Kidney glomerular epithelial cell (primary cell): ENCODE measurements around the gene GTF2IRD1.
"Not testable (repeated sequence)": the region's sequence is repeated elsewhere in the genome, so short reads cannot be mapped to it uniquely, and the experiment has no call there.

Source experiments
- DNase-seq: peaks from one replicate; lab custom pipeline; 2025; lab: John Stamatoyannopoulos, UW

Gene GTF2IRD1

DNA sequence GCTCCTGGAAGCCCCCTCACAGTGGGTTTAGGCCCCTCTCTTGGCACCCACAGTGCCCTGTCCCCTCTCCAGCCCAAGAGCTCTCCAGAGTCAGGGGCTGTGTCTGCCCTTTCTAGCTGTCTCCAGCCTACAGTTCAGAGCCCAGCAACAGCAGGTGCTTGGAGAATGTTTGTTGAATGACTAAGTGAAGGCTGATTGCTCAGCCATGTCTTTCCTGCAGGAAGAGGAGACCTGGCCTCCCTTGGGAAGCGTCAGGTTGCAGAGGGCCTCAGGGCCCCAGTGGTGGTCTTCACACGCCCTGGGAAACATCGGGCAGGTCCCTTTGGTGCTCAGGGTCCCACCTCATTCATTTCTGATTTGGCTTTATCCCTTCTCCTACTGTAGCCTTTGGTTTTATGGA lies 62.5 kb downstream of the GTF2IRD1 start:
- DNase-seq: no peak

DNA sequence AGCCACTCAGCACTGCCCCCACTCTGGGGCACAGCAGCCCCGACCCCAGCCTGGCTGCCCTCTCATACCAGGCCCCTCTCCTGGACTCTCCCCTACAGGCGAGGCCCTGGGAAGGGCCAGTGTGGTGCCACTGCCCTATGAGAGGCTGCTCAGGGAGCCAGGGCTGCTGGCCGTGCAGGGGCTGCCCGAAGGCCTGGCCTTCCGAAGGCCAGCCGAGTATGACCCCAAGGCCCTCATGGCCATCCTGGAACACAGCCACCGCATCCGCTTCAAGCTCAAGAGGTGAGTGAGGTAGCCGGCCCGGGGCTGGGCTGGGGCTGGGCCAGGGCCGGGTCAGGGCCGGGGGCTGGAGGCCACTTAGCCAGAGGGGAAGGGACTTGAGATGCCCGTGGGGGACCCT lies 64.3 kb downstream of the GTF2IRD1 start:
- DNase-seq: no peak

DNA sequence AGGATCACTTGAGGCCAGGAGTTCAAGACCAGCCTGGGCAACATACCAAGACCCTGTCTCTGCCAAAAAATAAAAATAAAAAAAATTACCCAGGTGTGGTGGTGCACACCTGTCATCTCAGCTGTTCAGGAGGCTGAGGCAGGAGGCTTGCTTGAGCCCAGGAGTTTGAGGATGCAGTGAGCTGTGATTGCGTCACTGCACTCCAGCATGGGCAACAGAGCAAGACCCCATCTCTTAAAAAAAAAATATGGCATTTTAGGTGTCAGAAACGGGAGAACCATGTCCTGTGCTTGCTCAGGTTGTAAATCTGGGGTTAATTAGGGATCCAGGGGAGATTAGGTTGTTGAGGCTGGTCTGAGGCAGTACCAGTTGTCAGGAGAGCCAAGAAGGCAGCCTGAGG lies 64.9 kb downstream of the GTF2IRD1 start:
- DNase-seq: no peak

DNA sequence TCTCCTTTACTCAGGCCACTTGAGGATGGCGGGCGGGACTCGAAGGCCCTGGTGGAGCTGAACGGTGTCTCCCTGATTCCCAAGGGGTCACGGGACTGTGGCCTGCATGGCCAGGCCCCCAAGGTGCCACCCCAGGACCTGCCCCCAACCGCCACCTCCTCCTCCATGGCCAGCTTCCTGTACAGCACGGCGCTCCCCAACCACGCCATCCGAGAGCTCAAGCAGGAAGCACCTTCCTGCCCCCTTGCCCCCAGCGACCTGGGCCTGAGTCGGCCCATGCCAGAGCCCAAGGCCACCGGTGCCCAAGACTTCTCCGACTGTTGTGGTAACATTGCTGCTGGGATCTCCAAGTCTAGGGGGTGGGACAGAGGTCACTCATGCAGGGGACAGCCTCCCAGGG lies 65.7 kb downstream of the GTF2IRD1 start:
- DNase-seq: no peak

DNA sequence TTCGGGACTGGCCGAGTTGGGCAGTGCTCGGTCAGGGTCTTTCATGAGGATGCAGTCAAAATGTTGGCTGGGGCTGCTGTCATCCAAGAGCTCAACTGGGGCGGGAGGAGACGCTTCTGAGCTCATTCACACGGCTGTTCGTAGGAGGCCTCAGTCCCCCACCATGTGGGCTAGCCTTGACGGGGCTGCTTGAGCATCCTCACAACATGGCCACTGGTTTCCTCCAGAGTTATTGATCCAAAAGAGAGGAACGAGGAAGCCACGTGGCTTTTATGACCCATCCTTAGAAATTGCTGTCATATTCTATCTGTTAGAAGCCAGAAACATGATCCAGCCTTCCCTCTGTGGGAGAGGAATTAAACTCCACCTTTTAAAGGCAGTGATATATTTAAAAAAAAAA lies 68.1 kb downstream of the GTF2IRD1 start:
- DNase-seq: no peak

DNA sequence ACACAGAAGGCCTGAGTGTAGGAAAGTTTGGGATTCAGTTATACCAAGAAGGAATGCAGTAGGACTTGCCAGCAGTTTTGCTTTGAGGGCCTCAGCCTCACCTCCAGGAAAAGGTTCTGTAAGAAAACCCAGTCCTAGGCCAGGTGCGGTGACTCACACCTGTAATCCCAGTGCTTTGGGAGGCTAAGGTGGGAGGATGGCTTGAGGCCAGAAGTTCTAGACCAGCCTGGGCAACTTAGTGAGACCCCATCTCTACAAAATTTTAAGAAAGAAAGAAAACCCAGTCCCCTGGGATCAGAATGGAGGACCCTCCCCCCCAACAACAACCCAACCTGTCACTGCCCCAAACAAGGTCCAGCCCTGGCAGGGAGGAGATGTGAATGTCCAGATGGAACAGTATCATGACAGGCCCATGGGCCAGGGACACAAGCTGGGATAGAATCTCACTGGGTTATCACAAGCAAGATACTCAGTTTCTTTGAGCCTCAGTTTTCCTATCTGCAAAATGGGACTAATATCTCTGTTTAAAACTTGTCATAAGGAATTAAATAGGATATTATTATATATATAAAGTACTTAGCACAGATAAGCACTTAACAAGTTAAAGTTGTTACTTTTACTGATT lies 68.7 kb downstream of the GTF2IRD1 start:
- DNase-seq: no peak

DNA sequence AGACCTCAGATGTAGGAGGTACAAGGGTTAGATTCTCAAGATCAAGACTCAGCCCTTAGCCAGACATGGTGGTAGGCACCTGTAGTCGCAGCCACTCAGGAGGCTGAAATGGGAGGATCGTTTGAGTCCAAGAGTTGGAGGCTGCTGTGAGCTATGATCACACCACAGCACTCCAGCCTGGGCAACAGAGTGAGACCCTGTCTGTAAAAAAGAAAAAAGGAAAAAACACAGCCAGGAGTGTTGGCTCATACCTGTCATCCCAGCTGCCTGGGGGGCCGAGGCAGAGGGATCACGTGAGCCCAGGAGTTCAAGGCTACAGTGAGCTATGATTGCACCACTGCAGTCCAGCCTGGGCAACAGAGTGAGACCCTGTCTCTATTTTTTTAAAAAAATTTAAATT lies 69.3 kb downstream of the GTF2IRD1 start:
- DNase-seq: no peak

DNA sequence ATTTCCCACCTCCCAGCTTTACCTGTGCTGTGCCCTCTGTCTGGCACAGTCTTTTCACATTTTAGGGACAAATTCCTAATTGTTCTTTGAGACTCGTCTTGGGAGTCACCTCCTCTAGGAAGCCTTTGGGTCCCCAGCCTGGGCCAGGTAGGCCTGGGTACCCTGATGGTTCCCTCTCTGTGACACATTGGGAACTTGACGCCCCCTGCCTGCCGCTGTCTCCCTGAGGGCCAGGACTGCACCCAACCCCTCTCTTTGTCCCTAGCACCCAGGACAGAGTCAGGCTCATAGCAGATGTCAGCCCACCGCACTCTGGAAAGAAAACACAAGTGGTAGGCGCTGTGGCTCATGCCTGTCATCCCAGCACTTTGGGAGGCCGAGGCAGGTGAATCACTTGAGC lies 71.4 kb downstream of the GTF2IRD1 start:
- DNase-seq: no peak

DNA sequence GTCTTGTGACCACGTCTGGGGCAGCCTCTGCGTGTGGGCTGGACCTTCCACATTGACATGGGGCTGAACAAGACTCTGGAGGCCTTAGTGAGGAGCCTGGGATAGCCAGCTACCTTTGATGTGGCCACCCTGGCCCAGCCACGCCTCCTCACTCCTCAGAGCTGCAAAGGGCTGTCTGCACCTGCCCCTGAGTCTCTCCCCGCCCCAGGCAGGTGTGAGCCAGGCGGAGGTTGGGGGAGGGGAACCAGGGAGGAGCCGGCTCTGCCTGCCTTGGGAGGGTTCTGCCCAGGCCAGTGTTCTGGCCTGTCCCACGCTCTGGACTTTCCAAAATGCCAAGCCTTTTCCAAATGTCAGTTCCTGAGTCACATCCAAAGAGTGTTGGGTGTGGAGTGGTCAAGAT lies 72.2 kb downstream of the GTF2IRD1 start:
- no peak for DNase-seq

DNA sequence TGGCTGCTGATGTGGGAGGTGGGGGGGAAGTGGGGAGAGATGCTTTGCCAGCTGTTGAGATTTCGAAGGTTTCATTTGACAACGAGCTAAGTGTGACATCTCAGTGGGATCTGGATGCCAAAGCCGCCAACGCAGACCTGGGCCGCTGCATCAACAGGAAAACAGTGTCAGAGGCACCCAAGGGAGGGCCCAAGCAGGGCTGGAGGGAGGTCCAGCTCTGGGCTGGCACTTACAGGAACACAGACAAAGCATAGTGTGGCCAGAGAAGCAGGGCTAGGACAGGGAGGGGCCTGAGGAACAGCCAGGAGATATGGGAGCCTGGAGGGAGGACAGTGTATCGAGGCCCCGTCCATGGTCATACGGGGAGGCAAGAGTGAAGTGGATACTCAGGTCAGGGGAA lies 73.1 kb downstream of the GTF2IRD1 start:
- DNase-seq: no peak

DNA sequence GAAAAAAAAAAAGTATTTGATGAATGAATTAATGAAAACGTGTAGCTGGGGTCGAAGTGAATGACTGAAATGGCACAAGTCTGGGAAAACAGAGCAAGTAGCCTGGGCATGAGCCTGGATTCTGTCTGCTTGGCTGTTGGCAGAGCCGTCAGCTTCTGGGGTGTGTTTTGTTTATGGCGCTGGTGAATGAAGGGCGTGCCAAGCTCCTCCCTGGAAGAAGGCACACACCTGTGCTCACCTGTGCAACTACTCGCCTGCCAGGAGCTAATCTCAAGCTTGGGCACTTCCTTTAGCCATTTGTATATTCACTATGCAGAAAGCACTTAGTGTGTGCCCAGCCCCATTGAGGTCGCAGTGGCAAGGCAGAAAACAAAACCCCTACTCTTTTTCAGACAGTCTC lies 74.1 kb downstream of the GTF2IRD1 start:
- no peak for DNase-seq

DNA sequence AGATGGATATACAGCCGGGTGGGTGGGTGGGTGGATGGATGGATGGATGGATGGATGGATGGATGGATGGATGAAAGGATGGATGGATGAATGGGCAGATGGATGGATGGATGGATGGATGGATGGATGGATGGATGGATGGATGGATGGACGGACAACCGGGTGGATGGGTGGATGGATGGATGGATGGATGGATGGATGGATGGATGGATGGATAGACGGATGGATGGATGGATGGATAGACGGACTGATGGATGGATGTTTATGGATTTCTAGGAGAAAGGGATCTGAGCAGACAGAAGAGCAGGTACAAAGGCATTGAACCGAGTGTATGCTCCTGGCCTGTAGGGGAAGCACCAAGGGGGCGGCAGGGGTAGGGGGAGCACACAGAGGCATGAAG lies 75.1 kb downstream of the GTF2IRD1 start:
- DNase-seq: not testable (repeated sequence)

DNA sequence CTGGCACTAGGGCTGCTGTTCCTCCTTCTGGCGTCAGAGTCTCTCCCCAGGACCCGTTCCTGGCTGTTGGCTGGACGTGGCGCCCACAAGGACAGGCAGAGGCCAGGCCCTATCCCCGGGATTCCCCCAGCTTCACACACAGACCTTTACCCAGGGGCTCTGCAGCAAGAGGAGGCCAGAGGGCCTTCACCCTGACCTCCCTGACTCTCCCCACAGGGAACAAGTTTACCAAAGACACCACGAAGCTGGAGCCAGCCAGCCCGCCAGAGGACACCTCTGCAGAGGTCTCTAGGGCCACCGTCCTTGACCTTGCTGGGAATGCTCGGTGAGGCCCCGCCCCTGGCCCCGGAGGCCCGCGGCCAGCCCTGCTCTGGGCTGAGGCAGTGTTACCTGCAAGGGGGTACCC lies 82.2 kb downstream of the GTF2IRD1 start:
- no peak for DNase-seq

DNA sequence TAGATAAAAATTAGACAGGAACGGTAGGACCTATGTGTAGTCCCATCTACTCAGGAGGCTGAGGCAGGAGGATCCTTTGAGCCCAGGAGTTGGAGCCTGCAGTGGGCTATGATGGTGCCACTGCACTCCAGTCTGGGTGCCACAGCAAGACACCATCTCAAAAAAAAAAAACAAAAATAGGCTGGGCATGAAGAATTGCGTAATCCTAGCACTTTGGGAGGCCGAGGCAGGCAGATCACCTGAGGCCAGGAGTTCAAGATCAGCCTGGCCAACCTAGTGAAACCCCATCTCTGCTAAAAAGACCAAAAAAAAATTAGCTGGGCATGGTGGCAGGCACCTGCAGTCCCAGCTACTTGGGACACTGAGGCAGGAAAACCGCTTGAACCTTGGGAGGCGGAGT lies 88.2 kb downstream of the GTF2IRD1 start:
- DNase-seq: not testable (repeated sequence)

DNA sequence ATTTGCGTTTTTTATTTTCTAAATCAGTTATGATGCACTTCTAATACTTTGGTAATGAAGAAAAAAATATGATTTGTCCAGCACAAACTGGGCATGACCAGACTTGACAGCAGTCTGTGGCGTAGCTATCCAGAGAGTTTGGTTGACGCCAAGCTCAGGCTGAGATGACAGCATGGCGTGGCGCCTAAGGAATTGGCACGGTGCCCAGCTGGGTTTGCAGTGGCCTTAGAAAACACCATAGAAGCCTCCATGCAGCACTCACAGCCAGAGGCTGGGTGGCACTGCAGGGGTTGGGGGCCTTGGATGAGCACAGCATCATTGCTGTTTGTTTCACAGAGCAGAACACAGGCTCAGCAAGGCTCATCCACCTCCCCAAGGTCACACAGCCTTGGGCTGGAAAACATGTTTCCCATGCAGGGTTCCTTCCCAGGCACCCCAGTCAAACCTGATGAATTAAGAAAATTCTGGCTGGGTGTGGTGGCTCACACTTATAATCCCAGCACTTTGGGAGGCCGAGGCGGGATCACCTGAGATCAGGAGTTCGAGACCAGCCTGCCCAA lies 88.9 kb downstream of the GTF2IRD1 start:
- no peak for DNase-seq

DNA sequence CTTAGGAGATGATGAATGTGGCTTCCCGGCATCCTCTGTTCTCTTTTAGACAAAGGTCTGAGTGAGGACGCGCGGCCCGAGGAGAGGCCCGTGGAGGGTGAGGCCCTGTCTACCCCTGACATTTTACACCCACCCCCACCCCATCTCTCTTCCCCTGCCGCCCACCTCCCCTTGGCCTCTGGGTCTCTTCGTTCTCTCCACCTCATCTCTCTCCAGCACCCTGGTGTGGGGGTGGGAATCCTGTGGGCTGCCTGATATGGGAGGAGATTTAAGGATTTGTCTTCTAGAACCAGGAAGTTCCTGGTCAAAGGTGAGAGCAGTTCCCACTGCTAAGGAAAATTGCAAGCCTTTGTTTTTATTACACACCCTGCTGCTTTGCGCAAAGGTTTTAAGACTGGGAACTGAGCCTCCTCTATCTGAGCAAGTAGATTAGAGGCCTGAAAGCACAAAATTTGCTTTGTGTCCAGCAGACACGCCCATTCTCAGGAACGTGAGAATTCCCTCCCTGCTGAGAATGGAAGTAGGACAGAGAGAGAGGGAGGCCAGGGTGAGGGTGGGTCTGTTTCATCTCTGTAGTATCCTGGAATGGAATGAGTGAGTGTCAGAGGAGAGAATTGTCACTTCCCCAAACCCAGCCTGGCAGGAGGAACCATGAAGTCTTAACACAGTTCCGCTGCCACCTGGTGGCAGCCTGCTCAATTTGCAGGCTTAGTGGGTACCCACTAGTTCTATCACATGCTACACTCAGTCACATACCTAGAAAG lies 91.2 kb downstream of the GTF2IRD1 start:
- DNase-seq: no peak

DNA sequence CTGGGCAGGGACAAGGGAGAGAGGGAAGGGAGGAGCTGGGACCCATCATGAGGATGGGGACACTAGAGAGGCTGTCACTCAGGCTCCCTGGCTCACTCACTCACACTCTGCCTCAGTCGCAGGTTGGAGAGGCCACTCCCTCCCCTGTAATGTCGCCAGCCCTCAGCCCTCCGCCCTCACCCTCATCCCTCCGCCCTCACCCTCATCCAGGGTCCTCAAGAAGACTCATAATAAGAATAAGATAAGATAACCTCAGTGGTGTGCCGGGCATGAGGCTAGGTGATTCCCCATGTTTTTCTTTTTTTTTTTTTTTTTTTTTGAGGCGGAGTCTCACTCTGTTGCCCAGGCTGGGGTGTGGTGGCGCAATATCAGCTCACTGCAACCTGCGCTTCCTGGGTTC lies 92.2 kb downstream of the GTF2IRD1 start:
- DNase-seq: no peak

DNA sequence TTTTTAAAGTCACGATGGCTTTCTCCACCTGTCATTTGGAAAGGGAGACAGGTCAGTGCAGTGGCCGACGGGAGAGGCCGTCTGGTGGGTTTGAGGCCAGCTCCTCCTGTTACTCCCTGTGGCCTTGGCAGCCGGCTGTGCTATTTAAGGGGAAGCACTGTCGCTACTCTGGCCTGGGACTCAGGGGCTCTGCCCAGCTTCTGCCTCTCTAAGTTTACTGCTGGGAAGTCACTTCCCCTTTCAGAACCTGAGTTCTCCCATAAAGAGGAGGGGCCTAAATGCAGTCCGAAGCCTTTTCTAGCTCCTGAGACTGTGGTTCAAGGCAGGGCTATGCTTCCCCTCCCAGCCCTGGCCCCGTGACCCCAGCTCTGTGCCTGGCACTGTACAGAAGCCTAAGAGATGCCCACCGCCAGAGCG lies 99.9 kb downstream of the GTF2IRD1 start:
- DNase-seq: not testable (repeated sequence)

DNA sequence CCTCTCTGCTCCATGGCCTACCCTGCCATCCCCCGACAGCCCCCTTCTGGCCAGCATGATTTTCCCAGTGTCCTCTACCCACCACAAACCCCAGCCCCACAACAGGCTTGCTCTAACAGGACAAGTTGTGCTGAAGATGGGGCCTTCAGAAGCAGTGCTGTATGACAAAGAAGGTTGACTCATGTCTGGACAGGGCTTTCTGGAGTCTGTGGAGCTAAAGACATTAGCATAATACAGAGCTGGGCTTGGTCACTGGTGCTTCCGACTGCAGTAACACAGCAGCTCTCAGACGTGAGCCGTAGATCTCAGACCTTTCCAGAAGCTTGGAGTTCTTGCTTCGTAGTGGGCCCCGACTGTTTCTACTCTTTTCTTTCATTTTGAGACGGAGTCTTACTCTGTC lies 100.5 kb downstream of the GTF2IRD1 start:
- no peak for DNase-seq

DNA sequence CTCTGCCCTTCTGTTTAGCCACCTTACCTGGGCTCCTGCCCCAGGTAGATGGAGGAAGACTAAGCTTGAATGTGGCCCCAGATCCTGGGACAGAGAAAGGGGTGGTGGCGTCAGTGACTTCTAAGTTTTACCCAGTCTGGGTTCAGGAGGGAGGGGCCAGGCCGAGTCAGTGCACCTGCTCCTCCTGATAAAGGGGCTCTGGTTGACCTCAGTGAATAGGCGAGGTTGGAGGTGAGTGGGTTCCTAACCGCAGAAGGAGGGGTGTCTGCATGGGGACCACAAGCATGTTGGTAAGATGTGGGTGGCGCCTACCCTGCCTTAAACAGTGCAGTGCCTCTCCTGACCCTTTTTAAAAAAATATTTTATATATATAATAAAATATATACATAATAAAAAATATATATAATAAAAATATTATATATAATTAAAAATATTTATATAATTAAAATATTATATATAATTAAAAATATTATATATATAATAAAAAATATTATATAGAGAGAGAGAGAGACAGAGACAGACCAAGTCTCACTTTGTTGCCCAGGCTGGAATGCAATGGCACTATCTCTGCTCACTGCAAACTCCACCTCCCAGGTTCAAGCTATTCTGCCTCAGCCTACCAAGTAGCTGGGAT lies 106.5 kb downstream of the GTF2IRD1 start:
- no peak for DNase-seq

DNA sequence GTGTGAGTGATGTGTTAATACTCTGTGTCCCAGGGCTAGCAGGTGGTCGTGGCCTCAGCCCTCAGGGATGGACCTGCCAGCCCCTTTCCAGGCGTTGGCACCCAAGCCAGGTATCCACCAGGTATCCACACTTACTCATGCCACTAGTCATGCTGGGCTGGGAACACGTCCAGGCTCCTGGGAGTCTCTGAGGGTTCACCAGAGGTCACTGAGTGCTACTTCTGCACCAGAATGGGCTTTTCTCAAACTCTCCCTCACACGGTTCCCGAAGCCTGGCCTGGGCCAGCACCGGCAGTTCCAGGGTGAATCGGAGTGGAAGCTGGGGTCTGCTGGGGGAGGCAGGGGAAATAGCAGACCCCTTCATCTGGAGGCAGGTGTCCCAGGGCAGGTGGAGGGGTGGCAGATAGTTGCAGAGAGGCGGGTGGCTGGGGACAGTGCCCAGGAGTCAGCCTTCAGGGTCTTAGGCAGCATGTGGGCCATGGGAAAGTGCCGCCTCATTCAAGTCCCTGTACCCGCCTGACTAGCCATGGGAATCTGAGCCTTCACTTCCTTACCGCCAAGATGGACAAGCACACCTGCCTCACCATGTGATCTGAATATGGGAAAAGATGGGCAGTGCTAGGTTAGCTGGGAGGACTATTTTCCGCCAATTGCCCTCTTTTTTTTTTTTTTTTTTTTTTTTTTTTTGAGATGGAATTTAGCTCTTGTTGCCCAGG lies 108.3 kb downstream of the GTF2IRD1 start:
- DNase-seq: no peak

DNA sequence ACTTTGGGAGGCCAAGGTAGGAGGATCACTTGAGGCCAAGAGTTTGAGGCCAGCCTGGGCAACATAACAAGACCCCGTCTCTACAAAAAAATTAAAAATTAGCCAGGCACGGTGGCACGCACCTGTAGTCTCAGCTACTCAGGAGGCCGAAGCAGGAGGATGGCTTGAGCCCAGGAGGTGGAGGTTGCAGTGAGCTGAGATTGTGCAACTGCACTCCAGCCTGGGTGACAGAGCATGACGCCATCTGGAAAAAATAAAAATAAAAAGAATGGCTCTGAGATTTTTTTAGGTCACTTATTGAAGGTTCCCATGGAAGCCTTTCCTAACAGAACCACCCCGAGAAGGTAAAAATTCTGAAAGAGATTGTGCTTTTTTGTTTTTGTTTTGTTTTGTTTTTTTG lies 109.9 kb downstream of the GTF2IRD1 start:
- not testable (repeated sequence) for DNase-seq

DNA sequence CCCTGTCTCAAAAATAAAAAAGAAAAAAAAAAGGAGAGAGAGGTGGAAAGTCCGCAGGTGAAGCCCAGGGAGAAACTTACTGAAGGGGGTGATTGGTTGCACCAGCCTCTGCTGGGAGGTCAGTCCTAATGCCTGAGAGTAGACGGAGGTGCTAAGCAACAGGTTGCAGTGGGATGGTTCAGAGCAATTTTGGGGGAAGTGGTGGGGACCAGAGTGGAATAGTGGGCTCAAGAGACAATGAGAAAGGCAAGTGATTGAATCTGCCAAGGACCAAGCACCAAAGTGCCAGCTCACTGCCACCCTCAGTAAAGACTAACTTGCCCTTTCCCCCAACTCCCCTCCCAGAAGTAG lies 113.6 kb downstream of the GTF2IRD1 start:
- DNase-seq: no peak
